GM21360 (cell line): ENCODE results near the gene HDHD5.

Experiments used
- ATAC-seq: cut with Tn5 transposase; IDR thresholded peaks from one replicate; pipeline ENCODE4 v1.9.1; 2021; ENCODE audit warnings: mild to moderate bottlenecking, moderate library complexity; ENCODE audit not compliant: unreplicated experiment

Gene HDHD5

GRCh38 chr22:17121233-17122195, 37.6 kb downstream of the HDHD5 start, which contains the start of gene TMEM121B:
TMEM121B (minus strand) TSS chr22:17121360; CDS start chr22:17121127, 233 bp downstream.
- ATAC-seq: no peak

- no peak for ATAC-seq
Measured at GRCh38 chr22:17120711-17121232, 38.3 kb downstream of the HDHD5 start.

GRCh38 chr22:17120281-17120680, 38.8 kb downstream of the HDHD5 start:
- no peak for ATAC-seq

DNA sequence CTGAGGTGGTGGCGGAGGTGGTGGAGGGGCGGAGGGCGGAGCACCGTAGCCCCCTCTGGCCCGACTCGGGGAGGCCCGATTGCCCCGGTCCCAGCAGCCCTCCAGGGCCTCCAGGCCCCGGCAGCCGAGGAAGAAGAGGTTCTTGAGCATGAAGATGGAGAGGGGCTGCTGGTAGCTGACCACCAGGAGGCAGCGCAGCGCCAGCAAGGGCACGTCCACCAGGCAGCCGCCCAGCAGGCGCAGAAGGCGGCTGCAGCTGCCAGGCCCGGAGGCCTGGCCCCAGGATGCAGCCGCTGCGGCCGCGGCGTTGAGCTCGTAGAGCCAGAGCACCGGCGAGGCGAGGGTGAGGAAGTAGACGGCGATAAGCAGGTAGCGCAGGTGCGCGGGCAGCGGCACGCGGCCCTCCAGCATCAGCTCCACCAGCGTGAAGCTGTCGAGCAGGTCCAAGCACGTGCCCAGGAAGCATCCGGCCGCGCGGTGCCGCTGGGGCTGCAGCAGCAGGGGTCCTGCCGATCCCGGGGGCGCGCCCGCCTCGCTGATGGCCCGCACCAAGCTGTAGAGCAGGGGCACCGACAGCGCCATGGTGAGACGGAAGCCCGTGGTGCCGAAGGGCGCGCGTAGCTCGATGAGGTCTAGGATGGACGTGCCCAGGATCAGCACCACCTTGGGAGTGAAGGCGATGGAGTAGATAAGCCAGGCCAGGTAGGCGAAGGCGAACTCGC, 39.4 kb downstream of the HDHD5 start:
- ATAC-seq: no peak

DNA sequence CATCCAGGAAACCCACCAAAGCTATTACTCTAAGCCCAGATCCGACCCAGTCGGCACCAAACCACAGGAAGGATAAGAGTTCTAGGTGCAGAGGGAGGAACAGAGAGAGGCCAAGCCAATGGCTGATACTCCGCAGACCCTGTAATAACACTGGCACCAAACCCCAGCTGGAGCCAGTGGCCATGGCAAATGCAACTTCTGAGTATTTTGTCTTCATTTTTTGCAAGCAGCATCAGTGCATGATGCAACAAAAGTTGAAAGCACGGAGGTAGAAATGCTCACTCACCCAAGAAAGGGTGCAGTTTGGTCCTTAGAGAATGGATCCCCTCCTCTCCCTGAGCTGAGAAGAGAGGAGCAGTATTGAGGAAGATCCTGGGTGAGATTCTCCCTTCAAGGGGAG, 40.7 kb downstream of the HDHD5 start:
- ATAC-seq: no peak

- ATAC-seq: no peak
Measured at GRCh38 chr22:17117890-17118289, 41.2 kb downstream of the HDHD5 start.

DNA sequence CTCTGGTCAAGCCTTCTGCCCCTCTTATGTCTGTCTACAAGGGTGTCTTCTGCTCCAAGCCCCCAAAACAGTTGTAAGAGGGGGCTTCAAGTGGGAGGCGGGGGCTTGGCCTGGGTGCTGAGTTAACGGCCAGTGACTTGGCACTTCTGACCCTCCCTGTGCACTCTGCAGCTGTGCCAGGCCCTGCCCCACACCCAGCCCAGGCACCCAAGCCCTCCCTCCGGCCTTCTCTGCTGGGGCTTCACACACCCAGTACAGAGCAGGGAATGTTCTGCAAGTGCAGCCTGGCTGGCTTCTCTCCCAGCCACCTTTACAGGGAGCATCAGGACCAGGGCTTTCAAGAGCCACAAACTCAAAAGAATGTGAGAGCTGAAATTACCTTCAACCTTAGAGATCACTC, 41.7 kb downstream of the HDHD5 start:
- no peak for ATAC-seq

- no peak for ATAC-seq
Measured at GRCh38 chr22:17116572-17117330, 42.3 kb downstream of the HDHD5 start.

- no peak for ATAC-seq
Measured at GRCh38 chr22:17115945-17116565, 43.0 kb downstream of the HDHD5 start.

DNA sequence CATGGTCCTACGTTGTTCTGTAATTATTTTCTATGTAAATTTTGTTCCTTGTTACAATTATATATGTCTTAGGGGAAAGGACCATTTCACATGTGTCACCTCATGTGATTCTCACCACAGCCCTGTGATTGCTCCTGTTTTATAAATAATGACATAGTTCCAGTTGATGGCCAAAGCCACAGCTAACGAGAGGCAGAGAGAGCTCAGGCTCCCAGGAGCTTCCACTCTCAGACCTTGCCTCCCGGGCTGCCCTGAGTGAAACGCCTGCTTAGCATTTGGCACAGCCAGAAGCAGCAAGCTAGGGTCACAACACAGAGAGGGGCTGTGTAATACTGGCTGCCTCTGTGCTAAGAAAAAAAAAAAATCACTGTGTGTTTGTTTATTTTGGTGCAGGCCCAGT, 43.8 kb downstream of the HDHD5 start:
- no peak for ATAC-seq

DNA sequence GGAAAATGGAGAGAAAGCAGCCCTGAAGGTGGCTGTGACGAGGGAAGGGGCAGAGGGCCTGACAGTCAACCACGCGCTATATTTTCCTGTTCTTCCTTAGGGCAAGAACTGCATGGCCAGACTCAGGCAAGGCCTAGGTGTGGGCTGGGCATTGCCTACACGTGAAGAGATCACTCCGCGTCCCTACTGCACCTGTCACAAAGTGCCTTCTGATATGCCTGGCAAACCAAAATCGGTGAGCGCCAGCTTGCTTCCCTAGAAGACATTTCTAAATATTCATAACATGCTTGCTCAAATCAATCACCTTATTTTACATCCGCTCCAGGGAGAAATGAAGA, 44.2 kb downstream of the HDHD5 start:
- no peak for ATAC-seq

DNA sequence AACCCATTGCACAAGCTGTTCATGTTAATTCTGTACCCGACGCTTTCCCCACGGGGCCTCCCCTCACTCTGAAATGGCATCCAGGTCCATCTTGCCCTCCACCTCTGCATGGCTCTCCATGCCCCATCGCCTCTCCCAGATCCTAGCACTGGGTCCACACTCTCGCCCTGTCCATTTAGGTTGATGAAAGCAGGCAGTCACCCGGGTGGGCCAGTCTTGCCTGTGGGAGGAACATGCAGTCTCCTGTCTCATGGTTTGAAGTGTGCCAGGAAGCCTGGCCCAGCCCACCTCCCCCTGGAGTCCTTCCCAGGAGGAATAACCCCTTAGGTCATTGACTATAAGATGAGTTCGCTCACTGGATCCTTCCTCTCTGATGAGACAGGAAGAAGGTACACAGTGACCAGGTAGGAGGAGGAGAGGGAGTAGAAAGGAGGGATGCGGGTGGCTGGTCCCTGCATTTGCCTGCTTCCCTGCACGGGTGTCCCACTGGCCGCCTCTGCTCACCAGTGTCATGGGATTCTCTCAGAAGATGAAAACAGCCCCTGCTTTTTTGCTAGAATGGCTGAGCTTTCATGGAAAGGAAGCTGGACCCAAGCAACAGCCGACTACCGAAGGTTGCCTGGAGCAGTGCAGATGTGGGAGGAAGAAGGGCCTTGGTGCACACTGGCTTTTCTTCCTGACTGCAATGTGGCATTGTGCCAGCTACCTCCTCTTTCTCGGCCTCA, 44.7 kb downstream of the HDHD5 start:
- ATAC-seq: no peak

GRCh38 chr22:17113600-17113999, 45.5 kb downstream of the HDHD5 start:
- ATAC-seq: no peak

- ATAC-seq: no peak
Measured at GRCh38 chr22:17112491-17113042, 46.5 kb downstream of the HDHD5 start.

GRCh38 chr22:17110791-17111550, 48.1 kb downstream of the HDHD5 start:
- ATAC-seq: no peak

DNA sequence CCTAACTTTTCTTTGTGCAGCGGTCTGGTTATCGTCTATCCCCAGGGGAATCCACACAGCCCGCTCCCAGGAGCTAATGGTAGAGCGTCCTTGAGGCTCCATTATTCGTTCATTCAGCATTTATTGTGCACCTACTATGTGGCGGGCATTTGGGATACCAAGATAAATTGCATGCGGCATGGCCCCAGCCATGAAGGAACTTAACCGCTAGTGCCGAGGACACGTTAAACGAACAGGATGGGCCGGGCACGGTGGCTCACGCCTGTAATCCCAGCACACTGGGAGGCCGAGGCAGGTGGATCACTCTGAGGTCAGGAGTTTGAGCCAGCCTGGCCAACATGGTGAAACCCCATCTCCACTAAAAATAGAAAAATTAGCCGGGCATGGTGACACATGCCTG, 49.1 kb downstream of the HDHD5 start:
- no peak for ATAC-seq

- ATAC-seq: no peak
Measured at GRCh38 chr22:17109113-17109865, 49.8 kb downstream of the HDHD5 start.
